ENCODE results near the gene CDCP2. TPM values are rescaled to one million over a fixed set of nuclear protein-coding genes. Genes with fewer than 3 reads are reported as not detected.

Gene CDCP2
- polyA plus RNA-seq, 2 of the 4 experiments (the other 2 are of a cell fraction) = not detected

- WGBS (ENCODE audit: missing lambda C conversion rate) = 80% methylated on average over 1 of the region's 1 CpG
- DNase-seq (ENCODE audit: low read depth in 1 of 2, low spot score in 1 of 2) (no peak), FAIRE-seq (no peak), ATAC-seq (no peak)
- ChIA-PET CTCF (interaction anchor here (1.5 to 2.1 kb wide), 4 partner anchors 9 to 350 kb away, joined by 3 to 10 read pairs (median 5); no protein-coding TSS in a partner anchor), POLR2A (no interaction called here)
- Histone ChIP-seq H3K4me1 (0 out of 3 replicates have a peak, but pooled peaks cover 3% of the 10 kb centered on the region), H3K27ac (no peak overlapping the region), H3K4me2 (no peak overlapping the region), H3K4me3 (no peak overlapping the region), H3K9me3 (no peaks in the 10 kb centered on the region)
- TF ChIP-seq EHF (CRISPR knock-in tag; IDR thresholded peaks at IDR 0.05) = no peak
- TF ChIP-seq SREBF2 (IDR thresholded peaks at IDR 0.05) = no peak
- no peak for TF ChIP-seq HOXA7 (CRISPR knock-in tag; IDR thresholded peaks at IDR 0.05)
- no peak for TF ChIP-seq FOSL2 (IDR thresholded peaks at IDR 0.05)
- no peak for TF ChIP-seq FOSL2 (CRISPR knock-in tag; IDR thresholded peaks at IDR 0.05)
- TF ChIP-seq ZSCAN20 (CRISPR knock-in tag; IDR thresholded peaks at IDR 0.05) = no peak
- TF ChIP-seq EP300 (IDR thresholded peaks at IDR 0.05) = no peak
- TF ChIP-seq HEYL (CRISPR knock-in tag; IDR thresholded peaks at IDR 0.05) = no peak
Measured at GRCh38 chr1:54138994-54139393, 13.8 kb downstream of the CDCP2 start.

GRCh38 chr1:54137534-54138061, 15.2 kb downstream of the CDCP2 start:
- 55% methylated on average over 8 of the region's 10 CpGs for WGBS (ENCODE audit: missing lambda C conversion rate)
- DNase-seq (ENCODE audit: low read depth in 1 of 2, low spot score in 1 of 2) (no peak), FAIRE-seq (no peak), ATAC-seq (peak in 1 of 2 experiments; percentile 37; a peak in 2 of 6 replicates)
- ChIA-PET CTCF (interaction anchor here (0.8 to 1.9 kb wide), 5 partner anchors 14 to 73 kb away, joined by 3 to 6 read pairs (median 4); no protein-coding TSS in a partner anchor), POLR2A (no interaction called here)
- H3K4me2 ChIP-seq = no peak overlapping the region
- peak overlapping the region in 1 of 2 experiments; percentile 46; a peak in 1 of 6 replicates for H3K27ac ChIP-seq
- 0 out of 3 replicates have a peak, but pooled peaks cover 3% of the 10 kb centered on the region for H3K4me1 ChIP-seq
- no peaks in the 10 kb centered on the region for H3K9me3 ChIP-seq
- no peak overlapping the region for H3K4me3 ChIP-seq
- TF ChIP-seq RNF2 (IDR thresholded peaks at IDR 0.05; ENCODE audit: borderline replicate concordance, low read depth) (no peak), SMC3 (IDR thresholded peaks at IDR 0.05) (no peak), HOXA7 (CRISPR knock-in tag; IDR thresholded peaks at IDR 0.05) (no peak), ATOH8 (CRISPR knock-in tag; IDR thresholded peaks at IDR 0.05; ENCODE audit: low read depth) (no peak), MAX (IDR thresholded peaks at IDR 0.05) (no peak), CEBPB (IDR thresholded peaks at IDR 0.05) (no peak), ESRRA (IDR thresholded peaks at IDR 0.05; ENCODE audit: borderline replicate concordance, low read length) (no peak), POLR2AphosphoS2 (conservative IDR thresholded peaks at IDR 0.05; ENCODE audit: low read length) (no peak), EHF (CRISPR knock-in tag; IDR thresholded peaks at IDR 0.05) (no peak), E2F6 (IDR thresholded peaks at IDR 0.05; ENCODE audit: borderline replicate concordance, low read depth) (no peak), NPAS2 (CRISPR knock-in tag; IDR thresholded peaks at IDR 0.05; ENCODE audit: borderline replicate concordance) (no peak), FOSB (CRISPR knock-in tag; IDR thresholded peaks at IDR 0.05) (no peak), SREBF2 (IDR thresholded peaks at IDR 0.05) (no peak), PHF8 (IDR thresholded peaks at IDR 0.05; ENCODE audit: borderline replicate concordance, low read depth) (no peak), ZFP36 (IDR thresholded peaks at IDR 0.05; ENCODE audit: borderline replicate concordance, partially characterized antibody) (no peak), ZNF302 (CRISPR knock-in tag; IDR thresholded peaks at IDR 0.05) (no peak), CBX2 (IDR thresholded peaks at IDR 0.05; ENCODE audit: borderline replicate concordance, low read depth) (no peak), NR3C1 (IDR thresholded peaks at IDR 0.05) (no peak), RFX5 (IDR thresholded peaks at IDR 0.05) (no peak), HEYL (CRISPR knock-in tag; IDR thresholded peaks at IDR 0.05) (no peak)

All from A549 (cell line).